Stomach (tissue), 9 donors: Measurements from ENCODE around the gene SFI1. TPM values are rescaled to one million over a fixed set of nuclear protein-coding genes. Genes with fewer than 3 reads are reported as not detected.
A peak's percentile ranks its signal among the peaks of the same experiment; 100 is the strongest.

Source experiments
- DNase-seq, 2 donors: peaks; one replicate each; pipeline versions ENCODE4 v3.0.0 to v3.0.0-alpha.2; 2013 to 2019
- H3K27ac ChIP-seq, 5 donors: fragments of 200-600 bp in 4 of 5; sonication (generic) in 4 of 5; one replicate each; pipeline ENCODE4 v1.5.1; 2013 to 2019; ENCODE audit warnings: mild to moderate bottlenecking in 1 of 5, moderate library complexity in 1 of 5
- H3K27me3 ChIP-seq, 3 donors: fragments of 200-600 bp; sonication (generic); one replicate each; pipeline ENCODE4 v1.5.1; 2017 to 2019; ENCODE audit warnings: mixed run types in 1 of 3
- H3K36me3 ChIP-seq, 4 donors: fragments of 200-600 bp; sonication (generic); 1 replicate in 3 of 4; 2 replicates in 1 of 4; pipeline ENCODE4 v1.5.1; 2016 to 2019
- H3K4me1 ChIP-seq, 4 donors: fragments of 200-600 bp; sonication (generic); one replicate each; pipeline ENCODE4 v1.5.1; 2016 to 2019
- H3K4me3 ChIP-seq, 4 donors: fragments of 200-600 bp; sonication (generic) in 3 of 4; one replicate each; pipeline ENCODE4 v1.5.1; 2016 to 2019; ENCODE audit warnings: mild to moderate bottlenecking in 1 of 4
- H3K9me3 ChIP-seq, 4 donors: fragments of 200-600 bp; sonication (generic); one replicate each; pipeline ENCODE4 v1.5.1; 2016 to 2019
- EP300 ChIP-seq: sonication (generic); formaldehyde crosslinking; IDR thresholded peaks from one replicate; pipeline ENCODE4 v1.6.1; 2017; ENCODE audit warnings: antibody characterized with exemption
- POLR2A ChIP-seq, 4 donors: fragments of 450-650 bp; IDR thresholded peaks; one replicate each; pipeline ENCODE4 v1.6.1; 2016; ENCODE audit warnings: antibody characterized with exemption in 4 of 4, control low read depth in 2 of 4, mild to moderate bottlenecking in 1 of 4, moderate library complexity in 1 of 4
- POLR2AphosphoS5 ChIP-seq, 3 donors: sonication (generic); formaldehyde crosslinking; IDR thresholded peaks; one replicate each; pipeline ENCODE4 v1.6.1; 2016; ENCODE audit warnings: antibody characterized with exemption in 3 of 3
- WGBS, 5 donors: extraction: QIAGEN DNeasy Blood & Tissue Kit in 3 of 5; methylation state at CpG; one replicate each; pipeline versions ENCODE4 v1.1.5 to v1.1.7; 2013 to 2018; 5-methylcytosine and 5-hydroxymethylcytosine counted together
- intact Hi-C: fragments of 100-400 bp; cut with DNase I; formaldehyde crosslinking; loops from one replicate; pipeline ENCODE4 v1.15.1; 2023; ENCODE audit warnings: low total_unique reads
- polyA plus RNA-seq, 3 donors: library from polyadenylated mRNA; stranded (reverse); fragments of 200-250 nt; gene quantifications; one replicate each; pipeline ENCODE4 v1.2.3, GENCODE V29; 2013
- total RNA-seq, 5 donors: library from RNA; depleted of rRNA; stranded (reverse); fragments of >200 nt; gene quantifications; one replicate each; pipeline versions ENCODE4 v1.1.0 to v1.2.3, GENCODE V29; 2014 to 2016
- TF ChIP-seq, protein P1 (sequence below), 7 experiments: fragments of 450-650 bp in 4 of 7; fragments of 200-600 bp in 3 of 7; sonication (generic) in 3 of 7; IDR thresholded peaks; one replicate each; pipeline ENCODE4 v1.5.1; 2016 to 2019; ENCODE audit warnings: antibody characterized with exemption in 7 of 7, control low read depth in 2 of 7, mild to moderate bottlenecking in 1 of 7
- donor health status: healthy with polysubstance abuse.
- donor health status: Bipolar disorder and iron deficiency.
- donor health status: healthy.

SFI1 gene
- total and polyA plus RNA-seq, 8 donors = 11.3 to 194 (median 30.1) TPM

GRCh38 chr22:31609716-31610115 lies 113.4 kb downstream of the SFI1 start:
- Histone ChIP-seq H3K4me1 (peaks cover 0 to 29% (median 9%) of the 10 kb centered on the region in 4 donors), H3K9me3 (no peaks in the 10 kb centered on the region), H3K4me3 (no peak overlapping the region), H3K36me3 (peaks cover 5 to 66% (median 32%) of the 10 kb centered on the region in 4 donors), H3K27ac (no peak overlapping the region), H3K27me3 (no peaks in the 10 kb centered on the region)
- DNase-seq = no peak
- intact Hi-C loops = no loop called here
- 93 to 95% (median 94%) methylated on average over 10 of the region's 10 CpGs for WGBS, 5 donors
- TF ChIP-seq POLR2A (IDR thresholded peaks at IDR 0.05) = no peak
- TF ChIP-seq EP300 = no peak
- TF ChIP-seq POLR2AphosphoS5 (IDR thresholded peaks at IDR 0.05) = no peak
- TF ChIP-seq, protein P1, sequence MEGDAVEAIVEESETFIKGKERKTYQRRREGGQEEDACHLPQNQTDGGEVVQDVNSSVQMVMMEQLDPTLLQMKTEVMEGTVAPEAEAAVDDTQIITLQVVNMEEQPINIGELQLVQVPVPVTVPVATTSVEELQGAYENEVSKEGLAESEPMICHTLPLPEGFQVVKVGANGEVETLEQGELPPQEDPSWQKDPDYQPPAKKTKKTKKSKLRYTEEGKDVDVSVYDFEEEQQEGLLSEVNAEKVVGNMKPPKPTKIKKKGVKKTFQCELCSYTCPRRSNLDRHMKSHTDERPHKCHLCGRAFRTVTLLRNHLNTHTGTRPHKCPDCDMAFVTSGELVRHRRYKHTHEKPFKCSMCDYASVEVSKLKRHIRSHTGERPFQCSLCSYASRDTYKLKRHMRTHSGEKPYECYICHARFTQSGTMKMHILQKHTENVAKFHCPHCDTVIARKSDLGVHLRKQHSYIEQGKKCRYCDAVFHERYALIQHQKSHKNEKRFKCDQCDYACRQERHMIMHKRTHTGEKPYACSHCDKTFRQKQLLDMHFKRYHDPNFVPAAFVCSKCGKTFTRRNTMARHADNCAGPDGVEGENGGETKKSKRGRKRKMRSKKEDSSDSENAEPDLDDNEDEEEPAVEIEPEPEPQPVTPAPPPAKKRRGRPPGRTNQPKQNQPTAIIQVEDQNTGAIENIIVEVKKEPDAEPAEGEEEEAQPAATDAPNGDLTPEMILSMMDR (IDR thresholded peaks at IDR 0.05) = no peak

DNA sequence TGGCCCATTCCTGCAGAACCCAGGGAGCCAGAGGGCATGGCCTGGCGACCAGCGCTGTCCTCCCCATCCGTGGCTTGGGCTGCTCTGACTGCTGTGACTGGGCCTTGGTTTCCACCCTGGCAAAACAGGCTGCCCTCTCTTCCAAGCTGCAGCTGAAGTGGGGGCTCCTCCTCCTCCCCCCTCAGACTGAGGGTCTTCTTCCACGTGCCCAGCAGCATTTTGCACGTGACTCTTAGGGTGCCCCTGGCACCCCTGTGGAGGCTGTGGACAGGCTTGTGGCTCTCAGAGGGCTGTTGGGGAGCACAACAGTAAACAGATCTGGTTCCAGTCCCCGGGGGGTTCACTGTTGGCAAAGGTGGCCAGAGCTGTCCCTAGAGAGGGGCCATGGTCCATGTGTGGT lies 114.3 kb downstream of the SFI1 start:
- Histone ChIP-seq H3K4me3 (no peak overlapping the region), H3K9me3 (no peaks in the 10 kb centered on the region), H3K36me3 (peaks cover 5 to 64% (median 30%) of the 10 kb centered on the region in 4 donors), H3K27ac (no peak overlapping the region), H3K27me3 (no peaks in the 10 kb centered on the region), H3K4me1 (peaks cover 0 to 31% (median 6%) of the 10 kb centered on the region in 4 donors)
- TF ChIP-seq POLR2A (IDR thresholded peaks at IDR 0.05) (no peak), POLR2AphosphoS5 (IDR thresholded peaks at IDR 0.05) (no peak), EP300 (no peak)
- TF ChIP-seq, protein P1 (IDR thresholded peaks at IDR 0.05) = no peak
- no peak for DNase-seq
- intact Hi-C loops = no loop called here
- 78 to 100% (median 86%) methylated on average over 3 to 6 of the region's 6 CpGs for WGBS, 5 donors

DNA sequence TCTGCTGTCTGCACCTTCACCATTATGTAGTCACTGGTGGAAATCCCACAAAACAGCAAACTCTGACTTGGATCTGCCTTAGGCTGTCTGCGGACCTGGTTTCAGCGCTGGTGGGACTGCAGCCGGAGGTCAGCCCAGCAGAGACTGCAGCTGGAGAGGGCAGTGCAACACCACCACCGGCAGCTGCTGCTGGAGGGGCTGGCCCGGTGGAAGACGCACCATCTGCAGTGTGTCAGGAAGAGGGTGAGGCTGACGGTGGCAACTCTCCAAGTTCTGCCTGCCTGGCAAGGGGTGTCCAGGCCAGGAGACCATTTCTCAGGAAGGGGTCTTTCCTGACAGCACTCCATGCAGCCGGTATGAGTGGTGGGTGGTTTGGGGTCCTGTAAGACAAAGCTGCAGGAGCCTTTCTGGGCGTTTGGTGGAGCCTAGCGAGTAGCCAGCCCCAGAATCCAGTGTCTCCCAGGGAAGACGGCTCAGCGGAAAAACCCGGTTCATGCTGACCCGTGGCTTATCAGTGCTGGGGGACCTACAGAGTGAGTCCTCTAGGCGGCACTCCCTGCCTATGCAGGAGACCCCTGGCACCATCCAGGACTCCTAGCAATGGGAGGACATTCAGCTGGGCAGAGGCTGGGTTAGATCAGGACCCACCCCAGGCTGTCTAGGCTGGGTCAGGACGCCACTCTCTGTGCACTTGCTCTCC lies 114.9 kb downstream of the SFI1 start:
- TF ChIP-seq POLR2A (IDR thresholded peaks at IDR 0.05) = no peak
- no peak for TF ChIP-seq POLR2AphosphoS5 (IDR thresholded peaks at IDR 0.05)
- TF ChIP-seq, protein P1 (IDR thresholded peaks at IDR 0.05) = no peak
- TF ChIP-seq EP300 = no peak
- no peak overlapping the region for H3K4me3 ChIP-seq
- DNase-seq = peak in 1 of 2 donors; percentile 71
- H3K27ac ChIP-seq = no peak overlapping the region
- intact Hi-C loops = no loop called here
- H3K9me3 ChIP-seq = no peaks in the 10 kb centered on the region
- WGBS, 5 donors = 58 to 76% (median 64%) methylated on average over 9 to 16 of the region's 16 CpGs
- H3K36me3 ChIP-seq = peaks cover 5 to 64% (median 32%) of the 10 kb centered on the region in 4 donors
- no peaks in the 10 kb centered on the region for H3K27me3 ChIP-seq
- H3K4me1 ChIP-seq = peaks cover 4 to 33% (median 9%) of the 10 kb centered on the region in 4 donors

GRCh38 chr22:31612891-31613285 lies 116.6 kb downstream of the SFI1 start:
- intact Hi-C loops = no loop called here
- no peak for TF ChIP-seq POLR2A (IDR thresholded peaks at IDR 0.05)
- no peak for TF ChIP-seq EP300
- TF ChIP-seq, protein P1 (IDR thresholded peaks at IDR 0.05) = no peak
- TF ChIP-seq POLR2AphosphoS5 (IDR thresholded peaks at IDR 0.05) = no peak

More at GRCh38 chr22:31612891-31613285, 116.6 kb downstream of the SFI1 start:
- H3K27ac ChIP-seq = no peak overlapping the region
- no peaks in the 10 kb centered on the region for H3K9me3 ChIP-seq
- 83 to 88% (median 83%) methylated on average over 9 to 12 of the region's 12 CpGs for WGBS, 5 donors
- no peaks in the 10 kb centered on the region for H3K27me3 ChIP-seq
- H3K4me3 ChIP-seq = no peak overlapping the region
- no peak for DNase-seq
- H3K36me3 ChIP-seq = peaks cover 7 to 70% (median 44%) of the 10 kb centered on the region in 4 donors
- peaks cover 5 to 36% (median 19%) of the 10 kb centered on the region in 4 donors for H3K4me1 ChIP-seq
